PC-9 (cell line): ENCODE measurements around the gene HCCS.
"Not testable (repeated sequence)": the region's sequence is repeated elsewhere in the genome, so short reads cannot be mapped to it uniquely, and the experiment has no call there.

Experiments used
- EZH2 ChIP-seq: fragments of 200-600 bp; sonication (generic); IDR thresholded peaks from 2 replicates; pipeline ENCODE4 v1.8.0; 2017; ENCODE audit warnings: antibody characterized with exemption, low read depth
- TF ChIP-seq, protein P1 (sequence below): fragments of 200-600 bp; sonication (generic); conservative IDR thresholded peaks from 2 replicates; pipeline ENCODE4 v1.6.1; 2017; ENCODE audit warnings: mixed run types, antibody characterized with exemption, mild to moderate bottlenecking, moderate library complexity

GRCh38 chrX:11123087-11123486 is 12.0 kb downstream of the HCCS start:
- TF ChIP-seq, protein P1, sequence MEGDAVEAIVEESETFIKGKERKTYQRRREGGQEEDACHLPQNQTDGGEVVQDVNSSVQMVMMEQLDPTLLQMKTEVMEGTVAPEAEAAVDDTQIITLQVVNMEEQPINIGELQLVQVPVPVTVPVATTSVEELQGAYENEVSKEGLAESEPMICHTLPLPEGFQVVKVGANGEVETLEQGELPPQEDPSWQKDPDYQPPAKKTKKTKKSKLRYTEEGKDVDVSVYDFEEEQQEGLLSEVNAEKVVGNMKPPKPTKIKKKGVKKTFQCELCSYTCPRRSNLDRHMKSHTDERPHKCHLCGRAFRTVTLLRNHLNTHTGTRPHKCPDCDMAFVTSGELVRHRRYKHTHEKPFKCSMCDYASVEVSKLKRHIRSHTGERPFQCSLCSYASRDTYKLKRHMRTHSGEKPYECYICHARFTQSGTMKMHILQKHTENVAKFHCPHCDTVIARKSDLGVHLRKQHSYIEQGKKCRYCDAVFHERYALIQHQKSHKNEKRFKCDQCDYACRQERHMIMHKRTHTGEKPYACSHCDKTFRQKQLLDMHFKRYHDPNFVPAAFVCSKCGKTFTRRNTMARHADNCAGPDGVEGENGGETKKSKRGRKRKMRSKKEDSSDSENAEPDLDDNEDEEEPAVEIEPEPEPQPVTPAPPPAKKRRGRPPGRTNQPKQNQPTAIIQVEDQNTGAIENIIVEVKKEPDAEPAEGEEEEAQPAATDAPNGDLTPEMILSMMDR: not testable (repeated sequence)
- TF ChIP-seq EZH2: not testable (repeated sequence)
